ENCODE results near the gene MASP1.
"Not testable (repeated sequence)": the region's sequence is repeated elsewhere in the genome, so short reads cannot be mapped to it uniquely, and the experiment has no call there.

Gene MASP1

DNA sequence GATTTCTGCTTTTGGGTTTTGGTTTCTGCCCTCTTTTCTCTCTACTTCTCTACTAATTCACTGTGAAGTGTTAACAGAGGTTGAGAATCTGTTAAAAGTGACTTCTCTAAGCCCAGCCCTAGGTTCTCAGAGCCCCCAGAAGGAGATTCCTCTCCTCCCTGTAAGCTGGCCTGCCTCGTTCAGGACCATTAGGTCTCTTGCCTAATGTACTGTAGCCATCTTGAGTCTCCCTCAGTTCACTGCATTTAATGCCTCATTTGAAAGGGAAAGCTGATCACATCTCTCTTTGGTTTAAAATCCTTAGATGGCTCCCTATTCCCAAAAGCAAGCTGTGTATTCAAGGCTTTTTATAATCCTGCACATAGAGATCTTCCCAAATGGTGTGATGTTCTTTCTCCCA, 77.9 kb downstream of the MASP1 start:
- DNase-seq = no peak

DNA sequence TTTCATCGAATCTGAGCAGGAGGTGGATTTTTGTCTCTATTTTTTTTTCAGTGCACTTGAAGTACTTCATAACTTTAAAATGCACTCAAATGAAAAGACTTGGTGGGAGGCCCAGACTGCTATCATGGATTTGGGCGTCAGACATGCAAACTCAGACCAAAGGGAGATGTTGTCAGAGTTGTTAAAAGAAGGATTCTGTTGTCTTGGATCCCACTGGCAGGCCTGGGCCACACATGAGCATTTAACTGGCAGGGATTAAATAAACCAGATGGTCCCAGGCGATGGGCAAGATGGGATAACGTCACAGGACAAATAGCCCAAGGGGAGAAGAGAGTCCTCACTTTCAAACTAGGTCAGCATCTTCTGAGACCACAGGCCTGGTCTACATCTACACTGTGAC, 78.8 kb downstream of the MASP1 start:
- no peak for DNase-seq

DNA sequence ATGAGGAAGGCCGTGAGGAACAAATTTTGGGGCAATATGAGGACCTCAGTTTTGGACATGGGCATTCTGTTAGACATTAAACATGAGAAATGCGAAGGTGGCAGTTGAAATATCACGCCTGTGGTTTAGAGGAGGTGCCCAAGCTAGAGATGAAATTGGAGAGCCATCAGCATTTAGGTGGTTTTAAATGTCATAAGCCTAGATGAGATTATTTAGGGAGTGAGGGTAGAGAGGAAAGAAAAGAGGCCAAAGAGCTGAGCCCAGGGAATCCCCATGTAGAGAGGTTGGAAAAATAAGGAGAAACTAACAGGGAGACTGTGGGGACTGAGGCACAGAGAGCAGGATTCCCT, 79.4 kb downstream of the MASP1 start:
- no peak for DNase-seq

DNA sequence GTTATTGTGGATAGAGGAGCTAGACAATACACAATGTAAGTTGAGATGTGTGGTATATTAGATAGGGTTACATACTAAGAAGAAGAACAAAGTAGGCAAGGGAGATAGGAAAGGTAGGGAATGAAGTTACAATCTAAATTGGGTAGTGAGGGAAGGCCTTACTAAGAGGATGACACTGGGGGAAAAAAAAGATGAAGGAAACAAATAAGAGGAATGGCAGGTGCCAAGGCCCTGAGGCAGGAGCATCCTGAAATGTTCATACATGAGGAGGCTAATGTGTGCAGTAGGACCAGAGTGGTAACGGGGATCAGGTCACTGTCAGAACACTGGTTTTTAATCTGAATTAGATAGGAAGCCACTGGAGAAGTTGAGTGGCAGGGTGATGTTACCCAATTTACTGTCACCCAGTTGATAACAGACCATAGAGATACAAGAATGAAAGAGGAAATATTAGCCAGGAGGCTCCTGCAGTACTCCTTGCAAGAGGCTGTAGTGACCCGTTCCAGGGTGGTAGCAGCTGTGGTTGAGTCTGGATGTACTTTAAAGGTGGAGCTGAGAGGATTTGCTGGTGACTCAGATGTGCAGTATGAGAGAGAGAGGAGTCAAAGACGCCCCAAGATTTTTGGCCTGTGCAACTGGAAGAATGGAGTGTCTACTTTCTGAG, 79.9 kb downstream of the MASP1 start:
- DNase-seq = no peak

DNA sequence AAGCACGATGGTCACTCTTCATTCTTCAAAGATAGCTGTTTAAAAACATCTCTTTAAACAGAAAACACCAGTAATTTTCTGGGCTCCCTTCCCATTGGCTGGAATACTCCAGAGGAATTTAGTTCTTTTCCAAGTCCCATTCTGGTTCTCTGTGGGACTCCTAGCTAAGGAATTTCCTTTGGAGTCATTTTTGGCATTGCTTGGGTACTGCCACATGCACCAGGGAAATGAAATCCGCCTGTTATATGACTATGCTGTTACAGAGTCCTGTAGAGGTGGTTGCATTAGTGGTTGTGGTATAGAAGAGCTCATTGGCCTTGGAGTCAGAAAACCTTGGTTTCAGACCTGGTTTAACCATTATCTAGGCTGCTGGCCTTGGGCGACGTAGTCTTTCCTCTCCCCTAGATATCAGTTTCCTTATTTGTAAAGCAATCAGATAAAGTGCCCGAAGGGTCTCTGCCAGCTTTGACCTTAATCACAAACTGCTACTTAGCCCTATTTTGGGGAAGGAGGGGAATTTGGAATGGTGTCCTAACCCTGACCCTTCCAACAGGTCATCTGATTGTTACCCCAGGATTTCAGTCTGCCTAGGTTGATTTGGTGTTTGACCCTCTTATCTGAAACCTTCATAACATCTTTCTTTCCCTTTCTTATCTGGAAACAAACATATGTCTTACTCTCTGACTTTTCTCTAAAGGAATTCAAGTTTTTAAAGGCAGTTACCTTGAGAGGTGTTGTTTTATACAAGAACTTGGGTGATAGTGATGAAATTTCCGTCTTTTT, 80.8 kb downstream of the MASP1 start:
- no peak for DNase-seq

DNA sequence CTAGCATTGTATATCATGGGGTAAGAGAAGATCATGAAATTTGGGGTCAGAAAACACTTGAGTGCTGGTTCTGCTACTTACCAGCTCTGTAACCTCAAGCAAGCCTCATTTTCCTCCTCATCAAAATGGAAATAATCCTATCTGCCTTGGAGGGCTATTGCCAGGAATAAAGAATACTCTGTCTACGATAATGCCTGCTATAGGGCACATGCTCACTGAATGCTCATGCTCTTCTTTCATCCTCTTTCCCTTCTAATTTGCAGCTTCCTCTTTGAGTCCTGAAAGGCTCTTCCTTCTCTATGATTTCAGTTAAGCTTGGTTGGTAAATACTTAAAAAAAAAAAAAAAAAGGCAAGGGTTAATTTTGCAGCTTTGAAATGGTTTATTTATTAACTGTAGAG, 81.4 kb downstream of the MASP1 start:
- no peak for DNase-seq

DNA sequence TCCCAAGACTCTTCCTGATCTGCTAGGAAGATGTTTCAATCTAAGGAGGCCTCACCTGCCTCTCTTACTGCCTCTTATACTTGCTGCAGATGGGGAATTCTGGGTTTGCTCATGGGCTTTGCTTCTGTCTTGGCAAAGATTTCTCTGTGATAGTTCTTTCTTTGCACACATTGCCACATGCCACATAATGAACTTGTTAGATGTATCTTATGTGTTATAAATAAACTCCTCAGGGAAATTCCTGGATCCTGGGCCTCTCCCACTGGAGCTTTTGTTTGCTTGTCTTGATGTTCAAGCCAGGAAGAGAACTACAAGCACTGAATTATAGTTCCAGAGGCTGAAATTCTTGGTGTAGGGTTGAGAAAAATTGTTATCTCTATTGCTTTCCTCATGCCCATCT, 82.0 kb downstream of the MASP1 start:
- no peak for DNase-seq

DNA sequence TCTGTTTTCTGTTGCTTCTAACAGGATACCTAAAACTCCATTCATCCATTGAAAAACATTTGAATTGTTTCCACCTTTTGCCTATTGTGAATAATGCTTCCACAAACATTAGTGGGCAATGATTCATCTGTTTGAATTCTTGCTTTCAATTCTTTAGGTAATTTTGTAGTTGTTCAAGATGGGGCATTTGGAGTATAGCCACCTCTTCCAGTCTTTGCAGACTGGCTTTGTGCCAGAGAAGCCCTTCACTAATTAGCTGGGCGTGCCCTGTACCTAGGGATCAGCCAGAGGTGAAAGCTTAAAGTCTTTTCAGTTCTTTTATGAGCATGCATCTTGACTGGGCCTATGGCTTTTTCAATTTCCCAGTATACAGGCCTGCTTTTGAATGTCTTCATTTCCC, 83.4 kb downstream of the MASP1 start:
- DNase-seq = no peak

DNA sequence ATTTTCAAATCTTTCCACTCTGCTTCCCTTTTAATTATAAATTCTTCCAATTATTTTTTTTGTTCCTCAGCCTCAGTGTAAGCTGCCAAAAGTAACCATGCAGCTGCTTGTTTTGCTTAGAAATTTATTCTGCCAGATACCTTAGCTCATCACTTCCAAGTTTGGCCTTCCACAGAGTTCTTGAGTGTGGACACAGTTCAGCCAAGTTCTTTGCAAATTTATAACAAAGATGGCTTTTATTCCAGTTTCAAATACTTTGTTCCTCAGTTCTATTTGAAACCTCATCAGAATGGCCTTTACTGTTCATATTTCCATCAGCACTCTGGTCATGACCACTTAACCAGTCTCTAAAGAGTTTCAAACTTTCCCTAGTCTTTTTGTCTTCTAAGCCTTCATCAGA, 83.9 kb downstream of the MASP1 start:
- DNase-seq = no peak

DNA sequence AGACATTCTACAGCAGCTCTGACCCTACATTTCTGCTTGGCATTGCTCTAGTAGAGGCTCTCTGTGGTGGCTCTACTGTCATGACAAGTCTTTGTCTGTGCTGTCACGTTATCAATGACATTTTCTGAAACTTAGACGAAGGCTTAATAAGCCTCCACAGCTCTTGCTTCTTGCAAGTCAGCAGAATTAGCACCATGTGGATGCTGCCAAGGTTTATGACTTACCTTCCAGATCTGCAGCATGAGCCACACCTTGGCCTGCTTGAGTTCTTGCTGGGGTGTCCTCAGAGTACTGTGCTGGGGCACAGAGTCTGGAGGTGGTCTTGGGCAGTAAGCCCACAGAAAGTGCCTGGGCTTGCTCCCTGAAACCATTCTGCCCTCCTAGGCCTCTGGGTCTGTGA, 84.5 kb downstream of the MASP1 start:
- DNase-seq = no peak

DNA sequence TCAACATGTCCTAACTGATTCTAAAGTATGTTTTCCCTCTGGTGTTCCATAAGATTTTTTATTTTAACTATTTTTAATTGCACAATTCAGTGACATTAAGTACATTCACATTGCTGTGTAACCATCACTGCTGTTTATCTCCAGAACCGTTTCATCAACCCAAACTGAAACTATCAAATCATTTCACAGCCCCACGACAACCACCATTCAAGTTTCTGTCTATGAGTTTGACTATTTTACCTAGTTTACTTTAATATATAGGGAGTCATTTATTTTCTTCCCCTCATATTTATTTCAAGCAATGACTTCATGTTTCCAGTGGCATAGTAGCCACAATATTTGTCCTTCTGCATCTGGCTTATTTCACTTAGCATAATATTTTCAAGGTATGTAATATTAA, 85.9 kb downstream of the MASP1 start:
- no peak for DNase-seq

DNA sequence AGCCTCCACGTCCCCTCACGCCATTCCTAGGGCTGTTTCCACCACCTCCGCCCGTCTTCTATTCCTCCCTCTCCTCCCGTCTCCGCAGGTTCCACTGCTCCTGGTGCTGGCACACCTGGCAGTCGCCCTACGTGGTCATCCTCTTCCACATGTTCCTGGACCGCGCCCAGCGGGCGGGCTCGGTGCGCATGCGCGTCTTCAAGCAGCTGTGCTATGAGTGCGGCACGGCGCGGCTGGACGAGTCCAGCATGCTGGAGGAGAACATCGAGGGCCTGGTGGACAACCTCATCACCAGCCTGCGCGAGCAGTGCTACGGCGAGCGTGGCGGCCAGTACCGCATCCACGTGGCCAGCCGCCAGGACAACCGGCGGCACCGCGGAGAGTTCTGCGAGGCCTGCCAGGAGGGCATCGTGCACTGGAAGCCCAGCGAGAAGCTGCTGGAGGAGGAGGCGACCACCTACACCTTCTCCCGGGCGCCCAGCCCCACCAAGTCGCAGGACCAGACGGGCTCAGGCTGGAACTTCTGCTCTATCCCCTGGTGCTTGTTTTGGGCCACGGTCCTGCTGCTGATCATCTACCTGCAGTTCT, 92.0 kb downstream of the MASP1 start:
- DNase-seq = not testable (repeated sequence)

DNA sequence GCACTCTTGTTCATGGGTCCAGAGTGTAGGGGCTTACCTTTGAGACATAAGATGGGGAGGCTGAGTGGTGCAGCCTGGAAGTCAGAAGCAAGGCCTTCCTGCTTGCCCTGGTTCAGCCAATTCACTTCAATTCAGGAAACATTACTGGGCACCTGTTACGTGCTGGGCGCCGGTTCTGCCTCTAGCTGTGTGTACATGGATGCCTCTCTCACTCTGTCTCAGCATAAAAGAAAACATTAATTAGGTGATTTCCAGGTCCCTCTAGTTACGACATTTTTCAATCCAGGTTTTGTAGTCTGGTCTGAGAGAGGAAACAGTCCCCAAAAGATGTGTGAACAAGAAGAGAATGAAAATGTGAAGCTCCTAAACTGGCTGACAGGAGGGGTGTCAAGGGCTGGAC, 93.0 kb downstream of the MASP1 start:
- peak in 1 of 5 donors; percentile 1 for DNase-seq

DNA sequence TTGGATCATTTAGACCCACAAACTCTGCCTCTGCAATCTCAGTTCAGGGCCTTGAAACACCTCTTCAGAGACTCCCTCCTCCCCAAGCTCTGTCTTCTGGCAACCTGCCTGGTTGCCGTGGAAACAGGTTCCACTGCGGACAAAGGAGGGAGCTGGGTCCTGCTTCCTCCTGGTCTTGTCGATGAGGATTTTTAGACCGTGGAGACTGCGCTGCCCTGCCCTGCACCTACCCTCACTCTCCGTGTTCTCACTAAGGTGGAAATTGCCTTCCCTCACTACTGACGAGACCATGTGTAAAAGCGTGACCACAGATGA, 94.2 kb downstream of the MASP1 start, which contains the start of gene RTP1:
Gene RTP1 (plus strand): TSS at position 152 of the 315 bp plus-strand sequence. CDS start 30 bp downstream, at position 182.
- DNase-seq = no peak

DNA sequence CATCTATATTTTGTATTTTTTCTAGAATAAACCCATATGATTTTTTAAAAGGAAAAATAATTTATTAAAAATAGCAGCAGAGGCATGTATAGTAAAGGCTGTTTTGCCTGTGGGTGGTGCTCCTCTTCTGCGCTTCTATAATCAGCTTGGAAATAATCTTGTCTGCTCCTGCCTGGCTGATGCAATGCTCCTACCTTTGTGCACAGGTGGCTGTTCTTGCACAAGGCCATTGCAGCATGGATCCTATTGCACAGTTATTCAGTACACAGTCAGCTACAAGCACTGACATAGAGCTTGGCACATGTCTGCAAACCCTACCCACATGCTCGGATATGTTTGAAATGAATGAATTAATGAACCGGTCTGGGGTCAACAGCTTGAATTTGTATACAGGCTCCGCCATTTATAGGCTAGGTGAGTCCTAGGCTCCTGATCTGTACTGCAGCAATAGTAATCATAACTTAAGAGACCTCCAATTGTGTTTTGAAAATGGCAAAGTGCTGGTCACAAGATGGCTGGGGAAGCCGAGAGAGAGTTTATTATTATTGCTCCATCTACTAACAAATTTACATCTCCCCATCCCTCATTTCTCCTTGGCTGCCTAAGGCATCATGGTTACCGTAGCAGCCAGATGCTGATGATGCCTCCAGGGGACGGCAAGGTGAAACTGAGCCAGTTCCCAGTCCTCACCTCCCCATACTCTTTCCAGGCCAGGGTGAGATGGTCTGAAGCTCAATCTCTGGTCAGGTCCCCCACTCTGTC, 94.8 kb downstream of the MASP1 start:
- no peak for DNase-seq

DNA sequence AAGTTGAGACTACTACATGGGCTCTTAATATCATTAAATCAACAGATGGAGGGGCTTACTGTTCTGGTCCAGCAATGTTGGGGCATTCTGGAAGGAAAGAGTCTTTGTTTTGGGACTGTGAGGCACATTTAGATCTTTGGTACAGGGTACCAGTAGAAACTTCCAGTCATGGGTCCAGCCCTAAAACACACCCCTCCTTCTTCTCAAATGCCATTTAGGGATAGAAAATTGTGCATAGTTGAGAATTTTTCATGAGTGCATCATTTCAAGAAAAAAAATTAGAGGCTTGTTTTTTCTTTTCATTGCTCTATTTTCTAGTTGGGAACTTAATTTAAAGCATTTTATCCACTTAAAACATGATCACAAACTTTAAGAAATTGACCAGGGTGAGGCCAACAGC, 98.4 kb downstream of the MASP1 start:
- no peak for DNase-seq

DNA sequence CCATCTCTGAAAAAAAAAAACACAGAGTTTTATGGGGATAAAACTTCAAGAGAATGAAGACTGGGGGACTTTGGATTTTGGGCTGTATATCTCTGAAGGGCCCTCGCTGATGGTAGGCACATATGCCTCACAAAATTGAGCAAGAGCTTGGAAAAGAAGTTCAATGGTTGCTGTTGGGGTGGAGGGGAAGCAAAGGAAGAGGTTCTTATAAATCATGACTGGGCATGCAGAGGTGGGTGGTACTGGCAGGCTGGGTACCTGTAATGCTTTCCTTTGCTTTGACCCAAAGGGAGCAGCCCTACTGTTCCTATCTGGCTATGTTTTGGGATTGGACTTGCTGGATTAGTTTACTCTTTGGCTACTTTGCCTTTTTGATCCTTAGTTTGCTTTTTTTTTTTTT, 100.3 kb downstream of the MASP1 start:
- DNase-seq = no peak

DNA sequence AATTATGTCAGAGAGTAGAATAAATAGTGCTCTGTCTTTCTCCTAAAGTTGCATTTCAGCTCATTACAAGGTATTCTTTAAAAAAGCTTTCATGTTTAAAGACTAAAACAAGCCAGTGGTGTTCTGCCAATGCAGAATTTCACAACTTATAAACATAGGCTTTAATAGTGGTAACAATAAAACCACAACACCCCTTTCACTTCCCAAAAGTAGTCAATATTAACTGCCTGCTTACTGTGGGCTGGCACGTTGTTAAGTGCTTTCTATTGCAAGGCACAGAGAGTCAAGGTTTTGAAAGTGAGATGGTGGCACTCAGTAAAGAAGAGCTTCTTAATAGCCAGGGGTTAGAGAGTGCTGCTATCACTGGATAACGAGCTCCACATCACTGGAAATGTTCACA, 102.6 kb downstream of the MASP1 start:
- no peak for DNase-seq

DNA sequence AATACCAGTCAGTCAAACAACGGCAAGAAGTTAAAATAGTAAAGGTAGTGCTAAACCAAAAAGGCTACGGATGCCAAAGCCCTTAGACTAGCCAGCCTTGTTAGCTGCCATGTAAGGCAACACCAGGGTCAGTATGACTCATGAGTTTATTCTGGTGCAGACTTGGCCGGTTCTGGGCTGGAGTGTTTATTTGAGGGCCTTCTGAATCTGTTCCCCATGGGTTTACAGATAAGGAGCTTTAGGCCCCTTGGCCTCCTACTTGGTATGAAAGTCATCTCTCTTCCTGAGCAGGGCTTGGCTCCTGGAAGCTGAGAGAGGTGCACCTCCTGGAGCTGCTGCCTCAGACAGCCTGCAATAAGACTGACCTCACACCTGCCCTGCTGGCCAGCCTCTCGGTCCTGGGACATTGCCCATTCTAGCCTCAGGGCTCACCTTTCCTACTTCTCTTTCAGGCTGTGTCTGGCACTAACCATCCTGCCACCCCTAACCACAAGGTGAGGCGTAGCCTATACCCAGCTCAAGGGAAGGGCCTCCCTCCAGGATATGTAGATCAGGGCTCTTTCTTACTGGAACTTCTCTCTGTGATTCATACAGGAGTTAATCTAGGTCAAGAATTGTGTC, 104.6 kb downstream of the MASP1 start:
- no peak for DNase-seq

DNA sequence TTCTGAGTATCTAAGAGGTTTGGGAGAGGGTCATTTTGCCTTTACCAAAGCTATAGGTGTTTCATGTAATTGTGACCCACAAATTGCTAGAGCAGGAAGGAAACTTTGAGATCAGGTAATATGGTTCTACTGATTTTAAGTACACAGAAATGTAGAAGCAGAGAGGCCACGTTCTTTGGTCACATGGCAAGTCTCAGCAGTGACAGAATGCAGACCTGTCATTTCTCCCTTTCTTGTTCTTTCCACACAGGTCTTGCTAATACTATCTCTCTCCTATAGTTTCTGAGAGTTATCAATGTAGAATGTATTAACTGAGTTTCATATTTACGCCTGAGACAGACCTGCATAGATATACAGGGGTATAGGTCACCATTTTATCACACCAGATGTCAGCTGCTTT, 105.2 kb downstream of the MASP1 start:
- no peak for DNase-seq

DNA sequence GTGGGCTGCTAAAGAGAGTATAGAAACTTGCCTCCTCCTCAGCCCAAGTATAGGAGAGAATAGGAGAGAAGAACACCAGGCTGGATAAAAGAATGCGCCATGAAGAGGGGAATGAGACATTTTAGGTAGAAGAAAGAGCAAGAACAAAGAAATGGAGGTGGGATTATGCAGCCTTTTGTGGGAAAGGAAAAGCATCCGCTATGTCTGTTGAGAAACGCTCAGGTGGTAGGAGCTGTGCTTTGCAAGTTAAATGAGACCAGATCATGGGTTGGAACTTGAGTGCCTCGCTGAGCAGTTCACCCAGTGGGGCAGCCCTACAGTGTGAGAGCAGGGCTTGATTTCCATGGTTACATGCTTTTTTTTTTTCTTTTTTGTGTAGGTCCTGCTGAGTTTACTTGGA, 105.8 kb downstream of the MASP1 start:
- DNase-seq = no peak
